ENCODE results near the gene DEFB129. TPM values are rescaled to one million over a fixed set of nuclear protein-coding genes. Genes with fewer than 3 reads are reported as not detected.

The DEFB129 gene
- total and polyA plus RNA-seq, 9 of the 15 experiments (the other 6 are each of a cell fraction or from before 2014, with no cell fraction given) = not detected

- no peaks in the 10 kb centered on the region for H4K20me1 ChIP-seq (replicated peaks; ENCODE audit: control insufficient read depth, insufficient read depth, low read length)
- TF ChIP-seq CREBBP (IDR thresholded peaks at IDR 0.05; ENCODE audit: low read depth, low read length) (no peak), ZNF174 (CRISPR knock-in tag; IDR thresholded peaks at IDR 0.05) (no peak), TCF7 (IDR thresholded peaks at IDR 0.05; ENCODE audit: borderline replicate concordance) (no peak), ZC3H11A (IDR thresholded peaks at IDR 0.05; ENCODE audit: low read depth, low read length) (no peak), CBFB (CRISPR knock-in tag; IDR thresholded peaks at IDR 0.05) (no peak), SPI1 (IDR thresholded peaks at IDR 0.05; ENCODE audit: borderline replicate concordance, low read depth, low read length) (no peak), NFE2 (IDR thresholded peaks at IDR 0.05; ENCODE audit: low read depth) (0 out of 2 replicates have a peak, but pooled peaks have one; percentile 6), CBFA2T3 (IDR thresholded peaks at IDR 0.05) (peak; percentile 54), CBFA2T2 (conservative IDR thresholded peaks at IDR 0.05) (peak; percentile 37; the same call in 1 of the 2 replicates), PTRF (tag; IDR thresholded peaks at IDR 0.05) (no peak), GTF2E2 (tag; IDR thresholded peaks at IDR 0.05) (no peak), FUS (optimal IDR thresholded peaks at IDR 0.05; ENCODE audit: low read depth, low read length) (no peak), ZNF639 (CRISPR knock-in tag; conservative IDR thresholded peaks at IDR 0.05 in 1 of 2, IDR thresholded peaks at IDR 0.05 in 1 of 2) (no peak), SAFB2 (IDR thresholded peaks at IDR 0.05; ENCODE audit: borderline replicate concordance, low read depth, low read length, severe bottlenecking) (no peak)
- CTCF ChIA-PET (ENCODE audit: low intra/inter-chr PET ratio) = interaction anchor here (0.6 kb wide), 1 partner anchor 173 kb away, joined by 3 read pairs; no protein-coding TSS in a partner anchor
- H3K9me3 ChIP-seq (replicated peaks; ENCODE audit: control insufficient read depth, insufficient read depth, low read depth, low read length) = no peaks in the 10 kb centered on the region
- peak overlapping the region; percentile 32; the same call in 1 of the 3 replicates for H3K27ac ChIP-seq (ENCODE audit: extremely low read depth, low read depth, low read length)
- no peaks in the 10 kb centered on the region for H3K27me3 ChIP-seq (ENCODE audit: control insufficient read depth in 2 of 2, insufficient read depth in 2 of 2, low read length in 2 of 2)
- ATAC-seq (peak; percentile 55), DNase-seq (ENCODE audit: extremely low read depth in 1 of 4, low spot score in 3 of 4) (no peak), FAIRE-seq (no peak)
- no peaks in the 10 kb centered on the region for H3K9me1 ChIP-seq (ENCODE audit: control insufficient read depth, insufficient read depth, low read length)
- BruUV-seq (replicated peaks) = no TSS peak
- H3K9ac ChIP-seq (ENCODE audit: insufficient read depth in 1 of 2, low read depth in 2 of 2, low read length in 2 of 2) = peak overlapping the region in 1 of 2 experiments; percentile 3; a peak in 1 of 4 replicates
- no peak overlapping the region for H3K4me3 ChIP-seq
- H3K4me2 ChIP-seq (ENCODE audit: insufficient read depth, low read length) = no peak overlapping the region
- peak overlapping the region; percentile 90 for H2AFZ ChIP-seq (ENCODE audit: low read depth, low read length)
- in situ Hi-C loops (cut with MboI) (no loop called here), intact Hi-C loops (cut with micrococcal nuclease) (loop anchor here (2.0 kb wide), 1 partner anchor 70 kb away; no protein-coding TSS in a partner anchor)
- H3K4me1 ChIP-seq (replicated peaks in 1 of 2; ENCODE audit: control insufficient read depth in 2 of 2, insufficient read depth in 2 of 2, low read length in 2 of 2) = peaks cover 6 to 21% of the 10 kb centered on the region in 2 experiments
- WGBS (ENCODE audit: insufficient coverage, low coverage, missing lambda C conversion rate) = 24% methylated on average over 4 of the region's 4 CpGs
- no peaks in the 10 kb centered on the region for H3K79me2 ChIP-seq (ENCODE audit: control insufficient read depth, insufficient read depth, low read length)
- POLR2A ChIA-PET = interaction anchor here (0.6 to 0.8 kb wide), 2 partner anchors 8 to 21 kb away, joined by 3 read pairs; no protein-coding TSS in a partner anchor
- no peaks in the 10 kb centered on the region for H3K36me3 ChIP-seq (ENCODE audit: control insufficient read depth, insufficient read depth, low read length)
These were observed 31.3 kb downstream of the DEFB129 start for GRCh38 chr20:258269-258858.

All from K562 (cell line).